GM12801 (cell line): Measurements from ENCODE around the gene PROX1.

ENCODE experiments used
- TF ChIP-seq, protein P1 (sequence below): IDR thresholded peaks from one replicate; pipeline ENCODE4 v1.5.1; 2011; ENCODE audit warnings: control low read depth; ENCODE audit not compliant: insufficient read length; ENCODE audit errors: extremely low read depth

The PROX1 gene

DNA sequence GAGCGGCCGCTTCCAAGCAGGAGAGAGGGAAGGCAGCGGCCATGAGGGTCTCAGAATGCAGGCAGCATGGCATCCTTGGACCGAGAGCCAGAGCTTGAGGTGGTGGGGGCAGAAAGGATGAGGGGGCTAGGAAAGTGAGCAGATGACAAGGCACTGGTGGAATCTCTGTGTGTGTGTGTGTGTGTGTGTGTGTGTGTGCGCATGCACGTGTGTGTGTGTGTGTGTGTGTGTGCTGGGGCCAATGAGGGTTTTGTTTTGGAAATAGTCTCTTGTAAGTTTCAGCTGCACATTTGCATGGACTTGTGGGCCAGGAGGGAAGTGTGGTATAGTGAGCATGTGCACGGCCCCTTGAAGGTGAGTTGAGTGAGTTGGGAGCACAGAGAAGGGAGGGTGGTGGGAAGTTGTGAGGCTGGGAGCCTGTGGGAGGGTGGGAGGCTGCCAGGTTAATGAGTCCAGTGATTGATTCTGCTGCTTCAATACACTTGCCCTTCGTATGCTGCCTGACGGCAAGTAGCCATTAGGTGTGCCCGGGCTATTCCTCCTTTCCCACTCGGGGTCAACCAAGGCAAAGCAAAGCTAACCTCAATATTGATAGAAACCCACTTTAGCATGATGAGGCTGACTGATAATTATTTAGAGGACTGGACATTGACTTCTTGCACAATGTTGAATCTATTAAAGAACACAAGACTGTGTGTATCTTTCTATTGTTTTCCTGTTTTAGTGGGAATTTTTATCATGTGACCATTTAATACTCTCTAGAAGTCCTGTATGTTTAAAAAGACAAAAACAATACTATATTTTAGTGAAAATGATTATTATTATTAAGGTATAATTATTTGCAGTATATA lies 80.3 kb downstream of the PROX1 start:
- TF ChIP-seq, protein P1, sequence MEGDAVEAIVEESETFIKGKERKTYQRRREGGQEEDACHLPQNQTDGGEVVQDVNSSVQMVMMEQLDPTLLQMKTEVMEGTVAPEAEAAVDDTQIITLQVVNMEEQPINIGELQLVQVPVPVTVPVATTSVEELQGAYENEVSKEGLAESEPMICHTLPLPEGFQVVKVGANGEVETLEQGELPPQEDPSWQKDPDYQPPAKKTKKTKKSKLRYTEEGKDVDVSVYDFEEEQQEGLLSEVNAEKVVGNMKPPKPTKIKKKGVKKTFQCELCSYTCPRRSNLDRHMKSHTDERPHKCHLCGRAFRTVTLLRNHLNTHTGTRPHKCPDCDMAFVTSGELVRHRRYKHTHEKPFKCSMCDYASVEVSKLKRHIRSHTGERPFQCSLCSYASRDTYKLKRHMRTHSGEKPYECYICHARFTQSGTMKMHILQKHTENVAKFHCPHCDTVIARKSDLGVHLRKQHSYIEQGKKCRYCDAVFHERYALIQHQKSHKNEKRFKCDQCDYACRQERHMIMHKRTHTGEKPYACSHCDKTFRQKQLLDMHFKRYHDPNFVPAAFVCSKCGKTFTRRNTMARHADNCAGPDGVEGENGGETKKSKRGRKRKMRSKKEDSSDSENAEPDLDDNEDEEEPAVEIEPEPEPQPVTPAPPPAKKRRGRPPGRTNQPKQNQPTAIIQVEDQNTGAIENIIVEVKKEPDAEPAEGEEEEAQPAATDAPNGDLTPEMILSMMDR = no peak

DNA sequence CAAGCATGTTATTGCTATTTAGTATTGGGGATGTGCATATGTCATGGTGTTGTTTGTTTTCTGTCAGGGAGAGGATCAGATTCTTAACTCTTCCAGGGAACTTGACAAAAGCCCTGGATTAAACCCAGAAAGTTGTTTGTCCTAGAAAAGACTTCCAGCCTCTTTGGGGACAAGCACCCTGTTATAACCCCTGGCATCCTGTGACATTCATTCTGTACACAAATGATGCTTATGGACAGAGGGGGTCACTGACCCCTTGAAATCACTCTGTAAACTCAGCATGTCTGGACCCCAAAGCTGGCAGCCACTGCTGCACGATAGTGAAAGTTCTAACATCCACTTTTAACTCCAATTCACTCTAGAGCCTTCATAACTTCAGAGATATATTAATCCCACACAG lies 81.2 kb downstream of the PROX1 start:
- TF ChIP-seq, protein P1 = no peak

DNA sequence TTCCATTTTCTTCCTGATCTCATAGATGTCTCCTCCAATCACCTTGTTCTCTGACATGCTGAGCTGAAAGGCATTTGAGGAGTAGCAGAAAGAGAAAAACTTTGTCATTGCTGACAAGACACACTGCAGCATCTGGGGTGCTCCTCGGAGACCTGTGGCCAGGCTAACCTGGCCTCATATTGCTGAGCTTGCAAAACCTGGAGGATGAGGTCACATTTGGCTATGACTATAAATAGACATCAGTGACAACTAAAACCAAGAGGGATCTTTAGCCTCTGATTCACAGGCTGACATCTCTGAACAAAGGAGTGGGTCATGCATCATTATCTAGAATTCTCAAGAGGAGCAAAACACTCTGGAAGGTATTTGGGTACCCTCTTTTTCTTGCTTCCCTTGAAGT lies 83.7 kb downstream of the PROX1 start:
- TF ChIP-seq, protein P1 = no peak

DNA sequence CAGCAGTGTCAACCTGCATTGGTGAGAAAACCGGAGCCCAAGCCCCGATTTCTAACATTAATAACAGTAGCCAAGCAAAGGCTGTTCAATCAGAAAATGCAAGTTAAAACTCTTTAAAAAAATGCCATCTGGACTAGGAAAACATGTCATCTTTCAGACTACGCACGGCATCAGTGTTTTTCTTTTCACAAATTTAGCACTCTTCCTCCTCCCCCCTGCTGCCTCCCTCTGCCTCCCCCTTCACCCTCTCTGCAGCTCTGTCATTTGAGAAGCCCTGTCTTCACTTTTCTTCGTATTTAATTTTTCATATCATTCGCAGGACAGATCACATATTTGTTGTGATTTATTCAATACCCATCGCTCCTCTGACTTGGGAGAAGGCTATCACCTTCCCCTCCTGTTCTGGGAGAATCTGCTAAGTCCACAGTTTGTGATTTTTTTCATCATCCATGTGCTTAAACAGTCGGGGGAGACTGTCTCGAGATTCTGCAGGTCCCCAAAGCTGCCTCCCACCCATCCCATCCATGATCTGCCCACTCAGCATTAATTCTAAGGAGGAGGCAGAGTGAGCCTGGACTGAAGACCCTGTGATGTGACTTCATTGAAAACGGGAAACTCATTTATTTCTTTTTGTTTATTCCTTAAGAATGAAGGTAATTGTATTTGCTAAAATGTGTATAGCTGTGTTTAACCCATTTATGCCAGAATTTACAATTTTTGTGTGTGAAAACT lies 84.8 kb downstream of the PROX1 start:
- TF ChIP-seq, protein P1 = no peak

DNA sequence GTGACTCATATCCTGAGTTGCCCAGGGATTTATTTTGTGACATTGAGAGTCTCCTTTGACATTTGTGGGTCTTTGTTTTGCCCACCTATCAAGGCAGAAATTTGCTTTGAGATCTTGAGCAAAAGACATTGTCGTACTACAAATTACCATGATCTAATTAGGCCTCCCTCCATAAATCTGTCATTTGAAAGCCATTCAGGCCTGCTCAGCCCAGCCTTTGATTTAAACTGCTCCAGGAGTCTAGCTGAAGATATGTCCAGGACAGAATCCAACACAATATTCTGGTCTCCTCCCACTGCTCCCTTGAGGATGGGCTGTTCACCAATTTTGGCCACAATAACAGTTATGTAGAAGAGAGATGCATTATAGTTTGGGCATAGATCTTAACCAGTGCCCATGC lies 86.7 kb downstream of the PROX1 start:
- TF ChIP-seq, protein P1 = no peak

DNA sequence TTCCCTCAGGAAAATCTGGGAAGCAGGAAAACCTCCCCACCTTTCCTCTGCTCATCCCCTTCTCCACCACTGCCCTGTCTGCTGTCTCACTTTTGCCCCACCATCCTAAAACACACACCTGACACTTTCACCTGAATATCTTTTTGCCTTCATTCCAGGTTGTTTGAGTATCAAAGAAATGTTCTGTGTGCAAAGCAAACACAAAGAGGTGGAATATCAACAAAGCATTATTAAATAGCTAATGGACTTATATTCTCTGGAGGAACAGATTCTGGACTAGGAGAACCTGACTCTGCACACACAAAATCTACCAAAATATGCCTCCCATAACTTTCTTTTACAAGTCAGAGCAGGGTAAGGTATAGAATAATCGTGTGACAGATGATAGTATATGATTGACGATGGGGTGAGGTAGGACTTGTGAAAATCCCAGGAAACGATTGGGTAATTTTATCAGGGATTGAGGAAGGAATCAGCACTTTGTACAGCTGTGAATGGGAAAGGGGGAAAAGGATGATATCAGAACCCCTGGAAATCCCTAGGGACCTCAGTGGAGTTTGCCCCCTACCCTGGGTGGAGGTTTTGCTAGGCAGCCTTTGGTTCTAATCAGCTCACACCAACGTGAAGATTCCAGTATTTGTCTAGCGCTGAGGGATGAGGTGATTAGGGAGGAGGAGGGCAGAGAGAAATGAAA lies 87.7 kb downstream of the PROX1 start:
- TF ChIP-seq, protein P1 = no peak

DNA sequence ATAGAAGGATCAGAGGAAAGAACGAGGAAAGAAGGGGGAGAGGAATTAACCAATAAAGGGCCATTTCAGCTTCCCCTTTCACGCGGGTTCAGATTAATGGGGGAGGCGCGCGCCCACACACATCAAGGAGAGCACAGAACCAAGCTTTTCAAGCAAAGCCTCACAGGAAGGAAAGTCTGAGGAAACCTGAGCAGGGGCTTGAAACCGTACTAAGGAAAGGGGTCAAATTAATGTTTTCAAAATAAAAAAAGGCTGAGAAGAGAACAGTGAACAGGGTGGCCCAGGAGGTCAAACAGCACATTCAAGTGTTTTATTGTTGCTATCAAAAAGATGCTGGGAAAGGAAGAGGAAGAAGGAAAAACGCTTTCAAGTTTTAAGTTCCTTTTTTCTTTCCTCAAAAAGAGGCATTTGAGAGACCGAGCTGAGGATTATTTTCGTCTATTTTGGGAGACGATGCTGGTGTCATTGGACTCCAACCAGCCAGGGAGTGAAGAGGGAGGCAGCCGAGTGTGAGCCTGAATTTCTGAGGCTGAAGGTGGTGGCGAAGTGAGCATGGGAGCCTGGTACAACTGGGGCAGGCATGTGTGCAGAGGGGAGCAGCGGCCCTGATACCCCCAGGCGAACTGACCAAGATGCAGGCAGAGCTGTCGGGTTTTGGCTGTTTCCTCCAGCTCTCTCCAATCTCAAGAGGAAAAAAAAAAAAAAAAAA lies 88.4 kb downstream of the PROX1 start:
- TF ChIP-seq, protein P1 = no peak
